ENCODE data around the gene AKAP13. TPM values are rescaled to one million over a fixed set of nuclear protein-coding genes. Genes with fewer than 3 reads are reported as not detected.

Gene AKAP13
- total and polyA plus RNA-seq, 2 donors (not counting 1 experiment from before 2014, with no cell fraction given) = 73.8 to 358 TPM

DNA sequence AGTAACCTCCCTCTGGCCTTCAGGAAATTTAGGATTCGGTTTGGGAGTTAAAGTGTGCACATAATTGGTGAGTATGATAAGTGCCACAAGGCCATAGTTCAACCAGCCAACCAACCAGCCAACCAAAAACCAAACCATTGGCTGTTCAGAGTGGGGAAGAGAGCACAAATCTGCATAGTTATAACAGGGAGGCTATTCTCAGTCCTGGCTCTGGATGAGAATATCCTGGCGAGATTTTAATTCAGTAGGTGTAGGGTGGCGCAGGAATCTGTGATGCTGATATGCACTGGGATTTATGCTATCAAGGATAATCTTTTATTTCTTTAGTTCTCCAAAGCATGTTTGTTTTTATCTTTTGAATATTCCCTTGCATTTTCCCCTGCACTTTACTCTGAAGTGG lies 49.1 kb downstream of the AKAP13 start:
- no peak overlapping the region for H3K4me3 ChIP-seq (ENCODE audit: control extremely low read depth in 1 of 5, extremely low read depth in 1 of 5, insufficient read depth in 1 of 5, low read depth in 2 of 5, low read length in 4 of 5)
- no peaks in the 10 kb centered on the region for H3K9me3 ChIP-seq (ENCODE audit: control extremely low read depth in 1 of 3, control insufficient read depth in 2 of 3, insufficient read depth in 1 of 3, low read length in 2 of 3)
- WGBS (ENCODE audit: insufficient coverage) = no CpG with 5 or more reads among the region's 3 CpGs
- H3K4me3 Mint-ChIP-seq = no peak overlapping the region
- H3K27me3 ChIP-seq (replicated peaks in 1 of 4; ENCODE audit: control extremely low read depth in 1 of 4, control insufficient read depth in 3 of 4, insufficient read depth in 4 of 4, low read length in 3 of 4) = no peaks in the 10 kb centered on the region
- TF ChIP-seq EZH2 (IDR thresholded peaks at IDR 0.05; ENCODE audit: borderline replicate concordance, insufficient read depth, low read depth, low read length, poor library complexity, severe bottlenecking) (no peak), CTCF (IDR thresholded peaks at IDR 0.05) (no peak)
- no peak overlapping the region for H2AFZ ChIP-seq (ENCODE audit: insufficient read depth, low read depth, low read length, poor library complexity, severe bottlenecking)
- CTCF ChIA-PET = interaction anchor here (0.7 kb wide), 1 partner anchor 15 kb away, joined by 3 read pairs; no protein-coding TSS in a partner anchor
- H3K9me3 Mint-ChIP-seq (ENCODE audit: insufficient read depth) = no peaks in the 10 kb centered on the region
- intact Hi-C loops (cut with micrococcal nuclease) = no loop called here
- H3K36me3 ChIP-seq (replicated peaks in 1 of 2; ENCODE audit: control extremely low read depth in 1 of 2, control insufficient read depth in 1 of 2, extremely low read depth in 1 of 2, insufficient read depth in 2 of 2, low read length in 1 of 2) = peaks cover 0 to 3% of the 10 kb centered on the region in 2 experiments
- DNase-seq (no peak), ATAC-seq (ENCODE audit: low read depth) (no peak)
- H3K79me2 ChIP-seq (ENCODE audit: control insufficient read depth, insufficient read depth, low read length) = peaks cover 91% of the 10 kb centered on the region
- no peak overlapping the region for H3K4me2 ChIP-seq (replicated peaks; ENCODE audit: low read depth, low read length, poor library complexity, severe bottlenecking)
- H3K9ac ChIP-seq (ENCODE audit: low read length) = no peak overlapping the region
- POLR2A ChIA-PET = no interaction called here
- H3K27ac Mint-ChIP-seq = no peak overlapping the region
- H3K27ac ChIP-seq (ENCODE audit: low read length in 2 of 2) = no peak overlapping the region
- peaks cover 16 to 39% of the 10 kb centered on the region in 2 donors for H3K4me1 ChIP-seq (ENCODE audit: control insufficient read depth in 2 of 2, insufficient read depth in 2 of 2, low read length in 2 of 2)
- peaks cover 65% of the 10 kb centered on the region for H3K4me1 Mint-ChIP-seq
- H3K27me3 Mint-ChIP-seq = no peaks in the 10 kb centered on the region
- H4K20me1 ChIP-seq (ENCODE audit: control insufficient read depth, insufficient read depth, low read length, poor library complexity, severe bottlenecking) = peaks cover 91% of the 10 kb centered on the region

DNA sequence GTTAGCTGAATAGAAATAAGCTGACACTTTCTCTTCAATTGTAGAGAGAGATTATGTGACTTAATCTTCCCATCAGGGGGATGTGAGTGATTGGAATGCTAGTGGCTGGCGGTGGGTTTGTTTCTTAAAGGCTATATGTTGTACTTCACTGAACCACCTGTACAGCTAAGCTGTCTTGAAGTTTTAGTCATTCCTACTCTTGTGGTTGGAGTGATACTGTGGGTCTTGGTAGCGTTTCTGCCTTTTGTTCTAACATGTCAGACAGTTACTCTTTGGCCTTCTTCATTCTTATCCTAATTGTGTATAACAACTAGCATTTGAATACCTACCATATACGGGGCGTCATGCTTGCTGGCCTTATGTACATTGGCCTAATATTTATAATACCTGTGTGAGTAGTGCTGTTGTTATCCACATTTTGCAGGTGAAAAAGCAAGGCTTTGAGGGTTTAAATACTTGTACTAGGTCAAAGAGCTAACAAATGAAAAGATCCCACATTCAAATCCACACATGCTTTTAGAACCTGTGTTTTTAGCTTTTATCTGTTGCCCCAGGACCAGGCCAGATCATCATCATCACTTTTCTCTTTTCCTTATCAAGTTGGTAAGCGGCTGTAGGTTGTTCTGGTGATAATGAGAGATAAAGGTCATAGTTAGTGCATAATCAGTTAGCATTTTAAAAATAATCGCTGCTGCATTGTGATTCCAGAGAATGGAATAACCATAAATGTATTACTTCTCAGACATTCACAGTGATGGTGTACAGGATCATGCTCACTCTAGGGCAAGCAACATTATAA lies 50.2 kb downstream of the AKAP13 start:
- H4K20me1 ChIP-seq (ENCODE audit: control insufficient read depth, insufficient read depth, low read length, poor library complexity, severe bottlenecking) = peaks cover 81% of the 10 kb centered on the region
- Mint-ChIP-seq H3K4me3 (no peak overlapping the region), H3K4me1 (peaks cover 57% of the 10 kb centered on the region), H3K27me3 (no peaks in the 10 kb centered on the region), H3K27ac (no peak overlapping the region), H3K9me3 (ENCODE audit: insufficient read depth) (no peaks in the 10 kb centered on the region)
- DNase-seq (no peak), ATAC-seq (ENCODE audit: low read depth) (no peak)
- ChIA-PET CTCF (interaction anchor here (0.7 to 2.0 kb wide), 2 partner anchors 16 to 17 kb away, joined by 3 to 8 read pairs; no protein-coding TSS in a partner anchor), POLR2A (no interaction called here)
- no peak overlapping the region for H3K9ac ChIP-seq (ENCODE audit: low read length)
- no peak overlapping the region for H2AFZ ChIP-seq (ENCODE audit: insufficient read depth, low read depth, low read length, poor library complexity, severe bottlenecking)
- peaks cover 80% of the 10 kb centered on the region for H3K79me2 ChIP-seq (ENCODE audit: control insufficient read depth, insufficient read depth, low read length)
- no peak overlapping the region for H3K27ac ChIP-seq (ENCODE audit: low read length in 2 of 2)
- TF ChIP-seq EZH2 (IDR thresholded peaks at IDR 0.05; ENCODE audit: borderline replicate concordance, insufficient read depth, low read depth, low read length, poor library complexity, severe bottlenecking) = no peak
- TF ChIP-seq CTCF (IDR thresholded peaks at IDR 0.05) = no peak
- peaks cover 15 to 35% of the 10 kb centered on the region in 2 donors for H3K4me1 ChIP-seq (ENCODE audit: control insufficient read depth in 2 of 2, insufficient read depth in 2 of 2, low read length in 2 of 2)
- no peak overlapping the region for H3K4me2 ChIP-seq (replicated peaks; ENCODE audit: low read depth, low read length, poor library complexity, severe bottlenecking)
- H3K36me3 ChIP-seq (replicated peaks in 1 of 2; ENCODE audit: control extremely low read depth in 1 of 2, control insufficient read depth in 1 of 2, extremely low read depth in 1 of 2, insufficient read depth in 2 of 2, low read length in 1 of 2) = peaks cover 0 to 3% of the 10 kb centered on the region in 2 experiments
- H3K27me3 ChIP-seq (replicated peaks in 1 of 4; ENCODE audit: control extremely low read depth in 1 of 4, control insufficient read depth in 3 of 4, insufficient read depth in 4 of 4, low read length in 3 of 4) = no peaks in the 10 kb centered on the region
- WGBS (ENCODE audit: insufficient coverage) = no CpG with 5 or more reads among the region's 6 CpGs
- no peak overlapping the region for H3K4me3 ChIP-seq (ENCODE audit: control extremely low read depth in 1 of 5, extremely low read depth in 1 of 5, insufficient read depth in 1 of 5, low read depth in 2 of 5, low read length in 4 of 5)
- H3K9me3 ChIP-seq (ENCODE audit: control extremely low read depth in 1 of 3, control insufficient read depth in 2 of 3, insufficient read depth in 1 of 3, low read length in 2 of 3) = no peaks in the 10 kb centered on the region
- intact Hi-C loops (cut with micrococcal nuclease) = no loop called here

Measured in B cell (primary cell).